Activated gamma-delta T cell treated with anti-CD3 and anti-CD28 coated beads, Interleukin-2, amount 50 U/mL, for 16 hours (primary cell): ENCODE results near the gene ASF1A.

ENCODE experiments used
- DNase-seq: peaks from one replicate; pipeline ENCODE4 v3.0.0-alpha.2; 2020; ENCODE audit warnings: low read depth

Gene ASF1A

GRCh38 chr6:118913161-118913560 lies 19.2 kb downstream of the ASF1A start:
- DNase-seq, result no peak

GRCh38 chr6:118914598-118914997 lies 20.6 kb downstream of the ASF1A start:
- DNase-seq, result no peak

- DNase-seq, result no peak
Observed at GRCh38 chr6:118917546-118918328, 23.8 kb downstream of the ASF1A start.

GRCh38 chr6:118918329-118918725 lies 24.4 kb downstream of the ASF1A start:
- no peak for DNase-seq

GRCh38 chr6:118921084-118921483 lies 27.1 kb downstream of the ASF1A start:
- no peak for DNase-seq

GRCh38 chr6:118923035-118923434 lies 29.1 kb downstream of the ASF1A start:
- no peak for DNase-seq

GRCh38 chr6:118930680-118931079 lies 36.7 kb downstream of the ASF1A start:
- DNase-seq, result no peak

- DNase-seq, result no peak
Observed at GRCh38 chr6:118931436-118931835, 37.5 kb downstream of the ASF1A start.

GRCh38 chr6:118932421-118932820 lies 38.5 kb downstream of the ASF1A start:
- no peak for DNase-seq

GRCh38 chr6:118933855-118934460 lies 40.0 kb downstream of the ASF1A start:
- no peak for DNase-seq

- DNase-seq, result peak; percentile 76
Observed at GRCh38 chr6:118934461-118935330, 40.7 kb downstream of the ASF1A start, which contains the start of gene MCM9. Gene MCM9 (minus strand): TSS chr6:118935159. CDS start chr6:118931723, 3,436 bp downstream.

- no peak for DNase-seq
Observed at GRCh38 chr6:118935331-118935668, 41.3 kb downstream of the ASF1A start.

GRCh38 chr6:118935978-118936703 lies 42.2 kb downstream of the ASF1A start:
- no peak for DNase-seq

GRCh38 chr6:118939683-118940082 lies 45.7 kb downstream of the ASF1A start:
- no peak for DNase-seq

- no peak for DNase-seq
Observed at GRCh38 chr6:118940770-118941169, 46.8 kb downstream of the ASF1A start.

- DNase-seq, result no peak
Observed at GRCh38 chr6:118945217-118945616, 51.3 kb downstream of the ASF1A start.

- DNase-seq, result no peak
Observed at GRCh38 chr6:118952683-118953082, 58.7 kb downstream of the ASF1A start.

GRCh38 chr6:118953391-118953790 lies 59.4 kb downstream of the ASF1A start:
- DNase-seq, result no peak
